Hepatocyte (in vitro differentiated cells): ENCODE data around the gene FABP1. TPM values are rescaled to one million over a fixed set of nuclear protein-coding genes. Genes with fewer than 3 reads are reported as not detected.

Experiments used
- DNase-seq: peaks from one replicate; pipeline ENCODE4 v3.0.0-alpha.2; 2016; ENCODE audit warnings: low spot score
- H2AFZ ChIP-seq: fragments of 200-600 bp; sonication (generic); 2 replicates; pipeline ENCODE4 v1.6.0; 2016; ENCODE audit warnings: antibody characterized with exemption, mild to moderate bottlenecking
- H3K27ac ChIP-seq: fragments of 200-600 bp; sonication (generic); 2 replicates; pipeline ENCODE4 v1.5.1; 2016; ENCODE audit warnings: mild to moderate bottlenecking
- H3K27me3 ChIP-seq: fragments of 200-600 bp; sonication (generic); 2 replicates; pipeline ENCODE4 v1.6.1; 2016
- H3K36me3 ChIP-seq: fragments of 200-600 bp; sonication (generic); replicated peaks from 2 replicates; pipeline ENCODE4 v1.5.1; 2016; ENCODE audit warnings: low read depth; ENCODE audit not compliant: insufficient read depth
- H3K4me1 ChIP-seq: fragments of 200-600 bp; sonication (generic); 2 replicates; pipeline ENCODE4 v1.5.1; 2016; ENCODE audit warnings: mild to moderate bottlenecking, moderate library complexity; ENCODE audit not compliant: insufficient read depth
- H3K4me2 ChIP-seq: fragments of 200-600 bp; sonication (generic); 2 replicates; pipeline ENCODE4 v1.6.0; 2016
- H3K4me3 ChIP-seq: fragments of 200-600 bp; sonication (generic); 2 replicates; pipeline ENCODE4 v1.5.1; 2016; ENCODE audit warnings: mild to moderate bottlenecking
- H3K79me2 ChIP-seq: fragments of 200-600 bp; sonication (generic); 2 replicates; pipeline ENCODE4 v1.6.0; 2017; ENCODE audit warnings: mild to moderate bottlenecking
- H3K9me2 ChIP-seq: fragments of 200-600 bp; sonication (generic); replicated peaks from 2 replicates; pipeline ENCODE4 v1.6.0; 2017; ENCODE audit warnings: mild to moderate bottlenecking; ENCODE audit not compliant: insufficient read depth
- H3K9me3 ChIP-seq: fragments of 200-600 bp; sonication (generic); 2 replicates; pipeline ENCODE4 v1.5.1; 2016; ENCODE audit warnings: low read depth, mild to moderate bottlenecking
- H4K20me1 ChIP-seq: fragments of 200-600 bp; sonication (generic); 2 replicates; pipeline ENCODE4 v1.6.0; 2016; ENCODE audit warnings: mild to moderate bottlenecking; ENCODE audit not compliant: insufficient read depth, poor library complexity, severe bottlenecking
- EZH2 ChIP-seq: fragments of 200-600 bp; sonication (generic); IDR thresholded peaks from 2 replicates; pipeline ENCODE4 v1.6.1; 2016; ENCODE audit warnings: antibody characterized with exemption, mild to moderate bottlenecking, borderline replicate concordance
- EZH2phosphoT487 ChIP-seq: fragments of 200-600 bp; sonication (generic); IDR thresholded peaks from one replicate; pipeline ENCODE4 v1.6.1; 2018; ENCODE audit warnings: antibody characterized with exemption, mild to moderate bottlenecking, low read depth, moderate library complexity; ENCODE audit not compliant: unreplicated experiment, severe bottlenecking
- WGBS: methylation state at CpG from one replicate; pipeline ENCODE4 v1.1.6; 2016; ENCODE audit warnings: low lambda C conversion rate; ENCODE audit errors: missing lambda C conversion rate; 5-methylcytosine and 5-hydroxymethylcytosine counted together
- polyA plus RNA-seq: library from polyadenylated mRNA; unstranded; fragments of >200 nt; fragmentation: Nextera tagmentation; extraction: Ambion mirVana; gene quantifications from 2 replicates; pipeline ENCODE4 v1.2.1, GENCODE V29; 2016
- total RNA-seq: library from RNA; depleted of rRNA; stranded (reverse); fragments of >200 nt; gene quantifications from 2 replicates; pipeline ENCODE4 v1.2.3, GENCODE V29; 2014
- TF ChIP-seq, protein P1 (sequence below): fragments of 200-600 bp; sonication (generic); IDR thresholded peaks from 2 replicates; pipeline ENCODE4 v1.5.1; 2016; ENCODE audit warnings: antibody characterized with exemption, mild to moderate bottlenecking; ENCODE audit not compliant: poor library complexity

FABP1 gene
- total and polyA plus RNA-seq, 2 experiments from 2014 or later: 165 to 763 TPM

DNA sequence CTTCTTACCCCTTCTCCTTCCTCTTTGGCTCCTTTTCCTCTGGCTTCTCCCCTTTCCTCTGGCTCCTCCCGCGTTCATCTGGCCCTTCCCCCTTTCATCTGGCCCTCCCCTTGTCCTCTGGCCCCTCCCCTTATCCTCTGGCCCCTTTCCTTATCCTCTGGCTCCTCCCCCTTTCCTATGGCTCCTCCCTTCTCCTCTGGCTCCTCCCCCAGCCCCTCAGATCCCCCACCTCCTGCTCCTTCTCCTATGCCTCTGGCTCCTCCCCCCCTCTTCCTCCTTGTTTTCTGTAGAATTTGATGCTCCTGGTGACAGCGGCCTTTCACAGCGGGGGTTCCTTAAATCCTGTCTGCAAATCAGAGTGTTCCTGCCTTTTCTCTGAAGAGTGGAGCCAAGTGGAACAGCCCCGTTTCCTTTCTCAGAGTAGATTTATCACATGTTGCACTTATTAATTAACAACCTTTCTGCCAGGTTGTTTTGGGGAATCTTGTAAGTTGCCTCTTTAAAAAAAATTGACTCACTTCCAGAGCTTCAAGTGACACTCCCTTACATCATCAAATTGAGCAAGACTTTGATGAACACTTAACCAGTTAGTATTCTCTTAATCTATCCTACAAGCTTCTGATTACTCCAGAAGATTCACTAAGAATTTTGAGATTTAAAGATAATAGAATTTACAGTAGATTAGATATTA is 27.9 kb downstream of the FABP1 start:
- Histone ChIP-seq H3K4me1 (no peaks in the 10 kb centered on the region), H3K9me2 (no peaks in the 10 kb centered on the region), H3K27me3 (no peaks in the 10 kb centered on the region), H3K79me2 (no peaks in the 10 kb centered on the region), H3K27ac (no peak overlapping the region), H3K9me3 (no peaks in the 10 kb centered on the region), H3K36me3 (no peaks in the 10 kb centered on the region), H2AFZ (no peak overlapping the region), H4K20me1 (no peaks in the 10 kb centered on the region), H3K4me2 (no peak overlapping the region), H3K4me3 (no peak overlapping the region)
- TF ChIP-seq EZH2: no peak
- TF ChIP-seq, protein P1, sequence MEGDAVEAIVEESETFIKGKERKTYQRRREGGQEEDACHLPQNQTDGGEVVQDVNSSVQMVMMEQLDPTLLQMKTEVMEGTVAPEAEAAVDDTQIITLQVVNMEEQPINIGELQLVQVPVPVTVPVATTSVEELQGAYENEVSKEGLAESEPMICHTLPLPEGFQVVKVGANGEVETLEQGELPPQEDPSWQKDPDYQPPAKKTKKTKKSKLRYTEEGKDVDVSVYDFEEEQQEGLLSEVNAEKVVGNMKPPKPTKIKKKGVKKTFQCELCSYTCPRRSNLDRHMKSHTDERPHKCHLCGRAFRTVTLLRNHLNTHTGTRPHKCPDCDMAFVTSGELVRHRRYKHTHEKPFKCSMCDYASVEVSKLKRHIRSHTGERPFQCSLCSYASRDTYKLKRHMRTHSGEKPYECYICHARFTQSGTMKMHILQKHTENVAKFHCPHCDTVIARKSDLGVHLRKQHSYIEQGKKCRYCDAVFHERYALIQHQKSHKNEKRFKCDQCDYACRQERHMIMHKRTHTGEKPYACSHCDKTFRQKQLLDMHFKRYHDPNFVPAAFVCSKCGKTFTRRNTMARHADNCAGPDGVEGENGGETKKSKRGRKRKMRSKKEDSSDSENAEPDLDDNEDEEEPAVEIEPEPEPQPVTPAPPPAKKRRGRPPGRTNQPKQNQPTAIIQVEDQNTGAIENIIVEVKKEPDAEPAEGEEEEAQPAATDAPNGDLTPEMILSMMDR: no peak
- no peak for TF ChIP-seq EZH2phosphoT487
- 46% methylated on average over 3 of the region's 5 CpGs for WGBS
- DNase-seq: no peak

DNA sequence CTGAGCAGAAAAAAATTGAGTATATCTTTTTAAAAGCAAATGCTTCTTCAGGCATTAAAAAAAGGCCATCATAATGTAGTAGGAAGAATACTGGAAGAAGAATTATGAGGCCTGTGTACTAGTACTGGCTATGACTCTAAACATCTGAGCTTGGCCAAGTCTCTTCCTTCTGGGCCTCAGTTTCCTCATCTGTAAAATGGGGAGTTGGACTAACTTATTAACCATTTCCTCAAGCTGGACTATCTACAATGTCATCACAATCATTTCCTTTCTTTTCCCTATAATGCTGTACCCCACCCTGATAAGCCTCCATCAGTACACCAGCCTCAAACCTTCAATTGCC is 29.3 kb downstream of the FABP1 start:
- Histone ChIP-seq H3K27ac (no peak overlapping the region), H3K36me3 (no peaks in the 10 kb centered on the region), H3K9me2 (no peaks in the 10 kb centered on the region), H3K9me3 (no peaks in the 10 kb centered on the region), H4K20me1 (no peaks in the 10 kb centered on the region), H2AFZ (no peak overlapping the region), H3K27me3 (no peaks in the 10 kb centered on the region), H3K79me2 (no peaks in the 10 kb centered on the region), H3K4me3 (no peak overlapping the region), H3K4me2 (no peak overlapping the region), H3K4me1 (no peaks in the 10 kb centered on the region)
- TF ChIP-seq EZH2: no peak
- TF ChIP-seq, protein P1: no peak
- TF ChIP-seq EZH2phosphoT487: no peak
- no peak for DNase-seq

DNA sequence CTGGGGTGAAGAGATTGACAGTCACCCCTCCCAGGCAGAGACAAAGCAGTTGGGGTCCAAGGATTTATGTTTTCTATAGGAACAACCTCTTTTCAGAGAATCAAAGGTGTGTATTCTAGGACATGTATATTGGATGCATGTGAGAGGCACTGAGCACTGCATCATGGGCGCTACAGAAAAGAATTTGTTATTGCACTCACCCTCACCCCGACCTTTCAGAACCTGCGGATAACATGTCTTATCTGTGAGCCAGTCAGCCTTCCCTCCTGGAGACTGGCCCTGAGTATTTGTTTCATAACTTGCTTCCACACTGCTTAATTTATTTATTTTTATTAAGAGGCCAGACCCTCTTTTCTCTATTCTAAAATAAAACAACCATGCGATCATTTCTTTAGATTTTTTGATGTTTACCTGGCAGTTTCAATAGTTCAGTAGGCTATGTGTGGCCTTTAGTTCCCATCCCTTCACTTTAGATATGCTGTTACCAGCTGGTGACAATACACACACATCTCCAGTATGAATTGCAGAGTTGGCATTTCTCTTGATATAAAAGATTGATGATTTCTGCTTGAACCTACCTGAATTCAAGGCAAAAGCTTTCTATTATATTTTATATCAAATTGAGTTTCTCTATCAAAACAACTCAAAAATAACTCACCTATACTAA is 29.8 kb downstream of the FABP1 start:
- TF ChIP-seq EZH2phosphoT487: no peak
- TF ChIP-seq EZH2: no peak
- TF ChIP-seq, protein P1: no peak
- Histone ChIP-seq H3K27me3 (no peaks in the 10 kb centered on the region), H3K9me2 (no peaks in the 10 kb centered on the region), H3K79me2 (no peaks in the 10 kb centered on the region), H3K4me1 (no peaks in the 10 kb centered on the region), H3K9me3 (no peaks in the 10 kb centered on the region), H4K20me1 (no peaks in the 10 kb centered on the region), H2AFZ (no peak overlapping the region), H3K27ac (no peak overlapping the region), H3K36me3 (no peaks in the 10 kb centered on the region), H3K4me3 (no peak overlapping the region), H3K4me2 (no peak overlapping the region)
- DNase-seq: no peak
- 75% methylated on average over 4 of the region's 4 CpGs for whole genome bisulfite sequencing
